ENCODE results near the gene SH2D5.

DNA sequence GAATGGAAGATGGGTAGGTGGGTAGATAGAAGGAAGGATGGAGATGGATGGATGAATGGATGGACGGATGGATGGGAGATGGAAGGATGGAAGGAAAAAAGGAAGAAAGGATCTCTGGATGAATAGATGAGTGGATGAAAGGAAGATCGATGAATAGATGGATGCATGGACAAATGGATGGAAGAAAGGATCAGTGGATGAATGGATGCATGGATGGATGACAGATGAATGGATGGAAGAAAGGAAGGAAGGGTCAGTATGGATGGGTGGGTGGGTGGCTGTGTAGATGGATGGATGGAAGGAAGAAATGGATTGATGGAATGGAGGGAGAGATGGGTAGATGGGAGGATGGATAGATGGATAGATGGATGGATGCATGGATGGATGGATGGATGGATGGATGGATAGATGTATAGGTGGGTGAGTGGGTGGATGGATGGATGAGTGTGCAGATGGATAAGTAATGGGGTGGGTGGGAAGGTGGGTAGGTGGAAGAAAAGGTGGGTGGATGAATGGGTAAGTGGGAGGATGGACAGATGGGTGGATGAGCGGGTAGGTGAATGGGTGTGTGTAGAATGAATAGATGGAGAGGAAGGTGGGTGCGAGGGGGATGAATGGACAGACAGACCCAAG, 29.3 kb downstream of the SH2D5 start:
- TF ChIP-seq, protein P1, sequence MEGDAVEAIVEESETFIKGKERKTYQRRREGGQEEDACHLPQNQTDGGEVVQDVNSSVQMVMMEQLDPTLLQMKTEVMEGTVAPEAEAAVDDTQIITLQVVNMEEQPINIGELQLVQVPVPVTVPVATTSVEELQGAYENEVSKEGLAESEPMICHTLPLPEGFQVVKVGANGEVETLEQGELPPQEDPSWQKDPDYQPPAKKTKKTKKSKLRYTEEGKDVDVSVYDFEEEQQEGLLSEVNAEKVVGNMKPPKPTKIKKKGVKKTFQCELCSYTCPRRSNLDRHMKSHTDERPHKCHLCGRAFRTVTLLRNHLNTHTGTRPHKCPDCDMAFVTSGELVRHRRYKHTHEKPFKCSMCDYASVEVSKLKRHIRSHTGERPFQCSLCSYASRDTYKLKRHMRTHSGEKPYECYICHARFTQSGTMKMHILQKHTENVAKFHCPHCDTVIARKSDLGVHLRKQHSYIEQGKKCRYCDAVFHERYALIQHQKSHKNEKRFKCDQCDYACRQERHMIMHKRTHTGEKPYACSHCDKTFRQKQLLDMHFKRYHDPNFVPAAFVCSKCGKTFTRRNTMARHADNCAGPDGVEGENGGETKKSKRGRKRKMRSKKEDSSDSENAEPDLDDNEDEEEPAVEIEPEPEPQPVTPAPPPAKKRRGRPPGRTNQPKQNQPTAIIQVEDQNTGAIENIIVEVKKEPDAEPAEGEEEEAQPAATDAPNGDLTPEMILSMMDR (IDR thresholded peaks at IDR 0.05) = no peak
- no peak for TF ChIP-seq EZH2 (IDR thresholded peaks at IDR 0.05)
